ENCODE data around the gene CDC20. TPM values are rescaled to one million over a fixed set of nuclear protein-coding genes. Genes with fewer than 3 reads are reported as not detected.

CDC20 gene
- total and polyA plus RNA-seq, 4 donors = 3.6 to 6.1 (median 5.2) TPM

DNA sequence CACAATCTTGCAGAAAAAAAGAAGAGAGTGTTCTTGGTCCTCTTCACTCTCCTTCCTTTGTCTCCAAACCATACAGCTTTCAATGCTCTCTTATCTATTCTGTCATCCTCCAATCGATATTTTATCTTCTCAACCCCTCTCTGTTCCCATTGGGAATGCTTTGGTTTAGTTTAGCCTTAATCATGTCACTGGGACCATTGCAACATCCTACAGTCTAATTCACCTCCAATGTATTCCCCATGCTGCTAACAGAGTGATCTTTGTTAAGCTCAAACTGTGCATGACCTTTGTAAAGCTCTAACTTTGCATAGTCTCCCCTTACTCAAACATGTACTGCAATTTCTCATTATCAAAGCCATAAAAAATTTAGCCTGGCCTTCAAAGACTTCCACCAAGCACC, 18.2 kb upstream of the CDC20 start:
- no peak overlapping the region for H3K9ac ChIP-seq (ENCODE audit: insufficient read depth in 1 of 2, low read length in 2 of 2)
- H3K4me1 ChIP-seq (ENCODE audit: control insufficient read depth in 5 of 5, insufficient read depth in 5 of 5, low read length in 5 of 5) = peaks cover 0 to 3% (median 0%) of the 10 kb centered on the region in 5 donors
- H3K27ac ChIP-seq (ENCODE audit: low read depth in 1 of 2, low read length in 1 of 2) = no peak overlapping the region
- no peak overlapping the region for H3K4me3 ChIP-seq
- WGBS, 2 donors = 62 to 87% methylated on average over 1 of the region's 1 CpG
- no peaks in the 10 kb centered on the region for H3K36me3 ChIP-seq (ENCODE audit: control insufficient read depth in 4 of 4, insufficient read depth in 4 of 4, low read length in 4 of 4)
- DNase-seq (no peak), ATAC-seq (ENCODE audit: insufficient read depth, low FRiP score) (no peak)
- no peaks in the 10 kb centered on the region for H3K27me3 ChIP-seq (ENCODE audit: control insufficient read depth in 3 of 3, insufficient read depth in 3 of 3, low read length in 2 of 3)
- no peaks in the 10 kb centered on the region for H3K9me3 ChIP-seq (ENCODE audit: control insufficient read depth in 4 of 4, insufficient read depth in 3 of 4, low read length in 3 of 4)
- TF ChIP-seq, protein P1, sequence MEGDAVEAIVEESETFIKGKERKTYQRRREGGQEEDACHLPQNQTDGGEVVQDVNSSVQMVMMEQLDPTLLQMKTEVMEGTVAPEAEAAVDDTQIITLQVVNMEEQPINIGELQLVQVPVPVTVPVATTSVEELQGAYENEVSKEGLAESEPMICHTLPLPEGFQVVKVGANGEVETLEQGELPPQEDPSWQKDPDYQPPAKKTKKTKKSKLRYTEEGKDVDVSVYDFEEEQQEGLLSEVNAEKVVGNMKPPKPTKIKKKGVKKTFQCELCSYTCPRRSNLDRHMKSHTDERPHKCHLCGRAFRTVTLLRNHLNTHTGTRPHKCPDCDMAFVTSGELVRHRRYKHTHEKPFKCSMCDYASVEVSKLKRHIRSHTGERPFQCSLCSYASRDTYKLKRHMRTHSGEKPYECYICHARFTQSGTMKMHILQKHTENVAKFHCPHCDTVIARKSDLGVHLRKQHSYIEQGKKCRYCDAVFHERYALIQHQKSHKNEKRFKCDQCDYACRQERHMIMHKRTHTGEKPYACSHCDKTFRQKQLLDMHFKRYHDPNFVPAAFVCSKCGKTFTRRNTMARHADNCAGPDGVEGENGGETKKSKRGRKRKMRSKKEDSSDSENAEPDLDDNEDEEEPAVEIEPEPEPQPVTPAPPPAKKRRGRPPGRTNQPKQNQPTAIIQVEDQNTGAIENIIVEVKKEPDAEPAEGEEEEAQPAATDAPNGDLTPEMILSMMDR (IDR thresholded peaks at IDR 0.05; ENCODE audit: control extremely low read depth, extremely low read depth) = no peak

DNA sequence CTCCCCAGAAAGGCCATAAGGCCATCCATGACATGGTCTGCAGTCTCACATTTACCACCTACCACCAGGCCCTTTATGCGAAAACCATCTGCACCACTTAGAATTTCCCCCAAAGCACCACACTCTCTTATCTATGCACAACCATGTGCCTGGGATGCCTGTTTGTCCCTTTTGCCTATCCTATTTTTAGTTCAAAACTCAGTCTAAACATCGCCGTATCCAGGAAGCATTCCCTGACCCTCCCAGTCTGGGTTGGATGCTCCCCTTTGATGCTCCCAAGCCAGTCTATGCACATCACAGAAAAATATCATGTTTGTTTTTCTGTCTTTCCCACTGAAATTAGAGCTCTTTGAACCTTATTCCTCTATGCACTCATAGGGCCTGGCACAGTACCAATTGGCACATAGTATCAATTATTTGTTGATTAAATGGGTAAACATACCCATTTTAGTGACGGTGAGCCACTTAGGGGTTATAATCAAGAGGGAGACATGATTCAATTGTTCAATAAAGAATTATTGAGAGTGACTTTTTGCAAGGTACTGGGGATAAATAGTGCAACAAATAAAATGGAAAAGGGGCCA, 14.4 kb upstream of the CDC20 start:
- Histone ChIP-seq H3K36me3 (ENCODE audit: control insufficient read depth in 4 of 4, insufficient read depth in 4 of 4, low read length in 4 of 4) (no peaks in the 10 kb centered on the region), H3K4me1 (ENCODE audit: control insufficient read depth in 5 of 5, insufficient read depth in 5 of 5, low read length in 5 of 5) (peaks cover 0 to 12% (median 2%) of the 10 kb centered on the region in 5 donors), H3K27me3 (ENCODE audit: control insufficient read depth in 3 of 3, insufficient read depth in 3 of 3, low read length in 2 of 3) (peaks cover 0 to 5% (median 0%) of the 10 kb centered on the region in 3 donors), H3K9ac (ENCODE audit: insufficient read depth in 1 of 2, low read length in 2 of 2) (no peak overlapping the region), H3K4me3 (no peak overlapping the region), H3K27ac (ENCODE audit: low read depth in 1 of 2, low read length in 1 of 2) (peak overlapping the region in 1 of 2 donors; percentile 82), H3K9me3 (ENCODE audit: control insufficient read depth in 4 of 4, insufficient read depth in 3 of 4, low read length in 3 of 4) (no peaks in the 10 kb centered on the region)
- no peak for ATAC-seq (ENCODE audit: insufficient read depth, low FRiP score)
- WGBS, 2 donors = 59 to 67% methylated on average over 4 of the region's 4 CpGs
- TF ChIP-seq, protein P1 (IDR thresholded peaks at IDR 0.05; ENCODE audit: control extremely low read depth, extremely low read depth) = no peak
- DNase-seq = peak in 2 of 3 donors; percentile 45 to 64

DNA sequence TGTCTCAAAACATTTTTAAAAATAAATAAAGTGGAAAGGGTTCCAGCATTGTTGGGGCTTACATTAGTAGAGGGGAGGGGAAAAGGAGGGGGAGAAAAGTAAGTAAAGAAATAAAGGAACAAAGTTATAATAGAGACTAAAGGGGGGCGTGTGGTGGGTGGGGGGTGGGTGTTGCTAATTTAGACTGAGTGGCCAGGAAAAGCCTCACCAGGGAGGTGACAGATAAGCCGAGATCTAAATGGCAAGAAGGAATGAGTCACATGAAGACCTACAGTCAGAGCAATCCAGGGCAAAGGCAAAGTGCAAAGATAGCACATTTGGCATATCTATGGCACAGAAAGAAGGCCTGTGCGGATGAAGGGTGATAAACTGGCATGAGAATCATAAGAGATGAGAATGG, 13.7 kb upstream of the CDC20 start:
- Histone ChIP-seq H3K36me3 (ENCODE audit: control insufficient read depth in 4 of 4, insufficient read depth in 4 of 4, low read length in 4 of 4) (no peaks in the 10 kb centered on the region), H3K4me3 (no peak overlapping the region), H3K27me3 (ENCODE audit: control insufficient read depth in 3 of 3, insufficient read depth in 3 of 3, low read length in 2 of 3) (peaks cover 0 to 5% (median 0%) of the 10 kb centered on the region in 3 donors), H3K4me1 (ENCODE audit: control insufficient read depth in 5 of 5, insufficient read depth in 5 of 5, low read length in 5 of 5) (peaks cover 0 to 15% (median 3%) of the 10 kb centered on the region in 5 donors), H3K9me3 (ENCODE audit: control insufficient read depth in 4 of 4, insufficient read depth in 3 of 4, low read length in 3 of 4) (no peaks in the 10 kb centered on the region), H3K27ac (ENCODE audit: low read depth in 1 of 2, low read length in 1 of 2) (peak overlapping the region in 1 of 2 donors; percentile 82), H3K9ac (ENCODE audit: insufficient read depth in 1 of 2, low read length in 2 of 2) (no peak overlapping the region)
- DNase-seq (no peak), ATAC-seq (ENCODE audit: insufficient read depth, low FRiP score) (no peak)
- 60 to 62% methylated on average over 3 of the region's 3 CpGs for WGBS, 2 donors
- TF ChIP-seq, protein P1 (IDR thresholded peaks at IDR 0.05; ENCODE audit: control extremely low read depth, extremely low read depth) = no peak

DNA sequence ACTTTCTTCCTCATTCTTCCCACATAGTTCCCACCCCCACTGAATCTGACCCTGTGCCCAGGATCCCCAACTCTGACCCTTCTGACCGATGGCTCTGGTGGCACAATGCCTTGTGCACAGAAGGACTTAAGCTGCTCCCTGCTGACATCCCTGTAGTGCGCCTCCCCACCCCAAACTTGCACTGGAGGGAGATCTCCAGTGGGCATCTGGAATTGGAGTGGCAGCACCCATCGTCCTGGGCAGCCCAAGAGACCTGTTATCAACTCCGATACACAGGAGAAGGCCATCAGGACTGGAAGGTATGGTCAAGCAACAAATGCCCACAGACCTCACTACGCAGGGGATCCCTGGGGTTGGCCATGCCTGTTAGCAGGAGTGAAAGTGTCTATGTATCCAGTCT, 12.1 kb upstream of the CDC20 start:
- TF ChIP-seq, protein P1 (IDR thresholded peaks at IDR 0.05; ENCODE audit: control extremely low read depth, extremely low read depth) = no peak
- Histone ChIP-seq H3K9me3 (ENCODE audit: control insufficient read depth in 4 of 4, insufficient read depth in 3 of 4, low read length in 3 of 4) (no peaks in the 10 kb centered on the region), H3K4me1 (ENCODE audit: control insufficient read depth in 5 of 5, insufficient read depth in 5 of 5, low read length in 5 of 5) (peaks cover 0 to 15% (median 3%) of the 10 kb centered on the region in 5 donors), H3K9ac (ENCODE audit: insufficient read depth in 1 of 2, low read length in 2 of 2) (no peak overlapping the region), H3K27me3 (ENCODE audit: control insufficient read depth in 3 of 3, insufficient read depth in 3 of 3, low read length in 2 of 3) (peaks cover 0 to 5% (median 0%) of the 10 kb centered on the region in 3 donors), H3K36me3 (ENCODE audit: control insufficient read depth in 4 of 4, insufficient read depth in 4 of 4, low read length in 4 of 4) (no peaks in the 10 kb centered on the region), H3K27ac (ENCODE audit: low read depth in 1 of 2, low read length in 1 of 2) (peak overlapping the region in 1 of 2 donors; percentile 82), H3K4me3 (no peak overlapping the region)
- DNase-seq (no peak), ATAC-seq (ENCODE audit: insufficient read depth, low FRiP score) (no peak)
- 93% methylated on average over 5 of the region's 5 CpGs for WGBS, 2 donors
